AG09319 (cell line): ENCODE measurements around the gene EWSR1.

Experiments used
- DNase-seq: peaks from one replicate; pipeline ENCODE4 v3.0.0-alpha.2; 2010; ENCODE audit warnings: low read depth; ENCODE audit errors: extremely low read depth
- CTCF ChIP-seq: IDR thresholded peaks from 2 replicates; pipeline ENCODE4 v1.5.1; 2011; ENCODE audit warnings: low read depth, mild to moderate bottlenecking, inconsistent platforms, low read length, moderate library complexity

EWSR1 gene

GRCh38 chr22:29298641-29299040 lies 30.6 kb downstream of the EWSR1 start:
- no peak for DNase-seq

GRCh38 chr22:29299136-29299900 lies 31.2 kb downstream of the EWSR1 start:
- no peak for TF ChIP-seq CTCF
- DNase-seq = no peak

More at GRCh38 chr22:29298641-29299040, 30.6 kb downstream of the EWSR1 start:
- no peak for TF ChIP-seq CTCF

- DNase-seq = no peak
- TF ChIP-seq CTCF = no peak
Observed at GRCh38 chr22:29300467-29300806, 32.4 kb downstream of the EWSR1 start.

GRCh38 chr22:29300807-29301601 lies 32.9 kb downstream of the EWSR1 start:
- no peak for TF ChIP-seq CTCF
- no peak for DNase-seq

- no peak for DNase-seq
- no peak for TF ChIP-seq CTCF
Observed at GRCh38 chr22:29301716-29302401, 33.8 kb downstream of the EWSR1 start.

- no peak for DNase-seq
- TF ChIP-seq CTCF = no peak
Observed at GRCh38 chr22:29302402-29302680, 34.3 kb downstream of the EWSR1 start.
